Trophoblast cell (in vitro differentiated cells and primary cell): ENCODE data around the gene WWP2.

Source experiments
- DNase-seq, 2 donors: peaks; one replicate each; pipeline ENCODE4 v3.0.0-alpha.2; 2016
- H2AFZ ChIP-seq: 2 replicates; pipeline ENCODE4 v1.6.1; 2013; ENCODE audit warnings: low read length, moderate library complexity, mild to moderate bottlenecking; ENCODE audit not compliant: insufficient read depth, poor library complexity
- H2AK5ac ChIP-seq: 2 replicates; pipeline ENCODE4 v1.6.1; 2013; ENCODE audit warnings: mild to moderate bottlenecking, low read length
- H2BK120ac ChIP-seq: 2 replicates; pipeline ENCODE4 v1.6.1; 2013; ENCODE audit warnings: low read length, mild to moderate bottlenecking, moderate library complexity; ENCODE audit not compliant: insufficient read depth, poor library complexity
- H2BK12ac ChIP-seq: 2 replicates; pipeline ENCODE4 v1.6.1; 2013; ENCODE audit warnings: mild to moderate bottlenecking, low read length, moderate library complexity
- H2BK5ac ChIP-seq: 2 replicates; pipeline ENCODE4 v1.6.1; 2013; ENCODE audit warnings: low read length, low read depth, moderate library complexity, mild to moderate bottlenecking; ENCODE audit not compliant: poor library complexity
- H3K14ac ChIP-seq: 2 replicates; pipeline ENCODE4 v1.6.1; 2013; ENCODE audit warnings: mild to moderate bottlenecking, low read length
- H3K18ac ChIP-seq: 2 replicates; pipeline ENCODE4 v1.6.1; 2013; ENCODE audit warnings: mild to moderate bottlenecking, low read length
- H3K23ac ChIP-seq: 2 replicates; pipeline ENCODE4 v1.6.1; 2013; ENCODE audit warnings: low read length
- H3K27ac ChIP-seq: 2 replicates; pipeline ENCODE4 v1.5.1; 2013; ENCODE audit warnings: low read depth, mild to moderate bottlenecking, inconsistent platforms, low read length, moderate library complexity
- H3K27me3 ChIP-seq: 2 replicates; pipeline ENCODE4 v1.6.1; 2013; ENCODE audit warnings: inconsistent platforms, mild to moderate bottlenecking, low read length, moderate library complexity; ENCODE audit not compliant: insufficient read depth
- H3K36me3 ChIP-seq, 2 experiments: 1 replicate in 1 of 2; 2 replicates in 1 of 2; pipeline ENCODE4 v1.6.1; 2013; ENCODE audit warnings: low read length in 2 of 2, mild to moderate bottlenecking in 2 of 2, moderate library complexity in 1 of 2; ENCODE audit not compliant: insufficient read depth in 2 of 2, control insufficient read depth in 1 of 2
- H3K4ac ChIP-seq: 2 replicates; pipeline ENCODE4 v1.6.1; 2013; ENCODE audit warnings: low read depth, mild to moderate bottlenecking, low read length, moderate library complexity
- H3K4me1 ChIP-seq, 2 experiments: 1 replicate in 1 of 2; 2 replicates in 1 of 2; pipeline ENCODE4 v1.6.1; 2013; ENCODE audit warnings: low read length in 2 of 2, mild to moderate bottlenecking in 2 of 2, moderate library complexity in 1 of 2; ENCODE audit not compliant: insufficient read depth in 2 of 2, control insufficient read depth in 1 of 2
- H3K4me2 ChIP-seq: 2 replicates; pipeline ENCODE4 v1.6.1; 2013; ENCODE audit warnings: inconsistent platforms, mild to moderate bottlenecking, low read length, moderate library complexity
- H3K4me3 ChIP-seq: 2 replicates; pipeline ENCODE4 v1.5.1; 2013; ENCODE audit warnings: mild to moderate bottlenecking, low read depth, low read length, inconsistent platforms
- H3K79me1 ChIP-seq: one replicate; pipeline ENCODE4 v1.6.1; 2013; ENCODE audit warnings: low read length
- H3K79me2 ChIP-seq: 2 replicates; pipeline ENCODE4 v1.6.1; 2013; ENCODE audit warnings: low read length, mild to moderate bottlenecking; ENCODE audit not compliant: control insufficient read depth, insufficient read depth, poor library complexity
- H3K9ac ChIP-seq: 2 replicates; pipeline ENCODE4 v1.6.1; 2013; ENCODE audit warnings: mild to moderate bottlenecking, low read length
- H3K9me3 ChIP-seq: 2 replicates; pipeline ENCODE4 v1.6.1; 2013; ENCODE audit warnings: low read depth, mild to moderate bottlenecking, control low read depth, inconsistent platforms, low read length; ENCODE audit not compliant: insufficient read depth
- H4K12ac ChIP-seq: 2 replicates; pipeline ENCODE4 v1.6.1; 2013; ENCODE audit warnings: low read depth, mild to moderate bottlenecking, low read length, moderate library complexity
- H4K8ac ChIP-seq: 2 replicates; pipeline ENCODE4 v1.6.1; 2013; ENCODE audit warnings: low read depth, mild to moderate bottlenecking, low read length, moderate library complexity
- H4K91ac ChIP-seq: one replicate; pipeline ENCODE4 v1.6.1; 2013; ENCODE audit warnings: low read depth, mild to moderate bottlenecking, low read length, moderate library complexity
- WGBS: extraction: QIAGEN DNeasy Blood & Tissue Kit; methylation state at CpG from one replicate; pipeline ENCODE4 v1.1.7; 2013; ENCODE audit warnings: missing lambda C conversion rate; ENCODE audit not compliant: insufficient read length, insufficient coverage; ENCODE audit errors: extremely low coverage; 5-methylcytosine and 5-hydroxymethylcytosine counted together

Gene WWP2

GRCh38 chr16:69905171-69905555 is 143.0 kb downstream of the WWP2 start:
- no peak overlapping the region for H3K9ac ChIP-seq
- no CpG with 5 or more reads among the region's 2 CpGs for WGBS
- H3K27ac ChIP-seq: no peak overlapping the region
- no peak overlapping the region for H3K23ac ChIP-seq
- H4K12ac ChIP-seq: no peak overlapping the region
- no peaks in the 10 kb centered on the region for H3K27me3 ChIP-seq
- H3K36me3 ChIP-seq: peaks cover 0 to 4% of the 10 kb centered on the region in 2 experiments
- H2BK12ac ChIP-seq: no peak overlapping the region
- H3K9me3 ChIP-seq: no peaks in the 10 kb centered on the region
- H2AK5ac ChIP-seq: no peak overlapping the region
- H3K14ac ChIP-seq: no peak overlapping the region
- H3K4ac ChIP-seq: no peak overlapping the region
- no peak overlapping the region for H3K18ac ChIP-seq
- H2BK5ac ChIP-seq: no peak overlapping the region
- H4K91ac ChIP-seq: no peak overlapping the region
- H4K8ac ChIP-seq: no peak overlapping the region
- H3K79me1 ChIP-seq: no peaks in the 10 kb centered on the region
- no peaks in the 10 kb centered on the region for H3K79me2 ChIP-seq
- DNase-seq: no peak
- H2AFZ ChIP-seq: no peak overlapping the region
- H3K4me3 ChIP-seq: no peak overlapping the region
- no peak overlapping the region for H2BK120ac ChIP-seq
- peaks cover 0 to 2% of the 10 kb centered on the region in 2 experiments for H3K4me1 ChIP-seq
- no peak overlapping the region for H3K4me2 ChIP-seq

DNA sequence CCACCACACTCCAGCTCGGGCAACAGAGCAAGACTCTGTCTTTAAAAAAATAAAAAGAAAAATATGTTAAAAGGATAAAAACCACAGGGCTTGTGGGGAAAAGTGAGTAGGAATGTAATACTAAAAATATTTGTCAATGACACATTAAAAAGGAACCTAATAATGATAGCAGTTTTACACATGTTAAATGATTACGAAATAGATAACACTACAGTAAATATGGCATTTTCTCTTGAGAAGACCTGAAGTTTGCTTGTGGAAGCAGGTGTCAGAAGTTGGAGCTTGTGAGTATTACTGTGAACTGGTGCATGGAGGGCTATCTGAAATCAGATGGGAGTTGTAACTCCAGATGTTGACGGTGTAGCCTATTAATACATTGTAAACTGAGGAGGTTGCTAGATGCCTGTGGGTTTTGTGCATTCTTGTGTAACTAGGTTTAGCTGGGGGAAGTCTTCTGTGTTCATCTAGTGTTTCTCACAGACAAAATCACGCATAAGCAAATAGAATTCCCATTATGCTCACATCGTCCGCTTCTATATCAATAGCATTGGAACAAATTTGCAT is 144.8 kb downstream of the WWP2 start:
- H3K4me1 ChIP-seq: peaks cover 0 to 2% of the 10 kb centered on the region in 2 experiments
- no peak overlapping the region for H3K4ac ChIP-seq
- no peaks in the 10 kb centered on the region for H3K79me1 ChIP-seq
- no peak overlapping the region for H2BK5ac ChIP-seq
- DNase-seq: peak in 1 of 2 donors; percentile 44
- no CpG with 5 or more reads among the region's 6 CpGs for WGBS
- H3K14ac ChIP-seq: no peak overlapping the region
- H3K27me3 ChIP-seq: no peaks in the 10 kb centered on the region
- H3K9ac ChIP-seq: no peak overlapping the region
- no peak overlapping the region for H4K8ac ChIP-seq
- H2BK12ac ChIP-seq: no peak overlapping the region
- peaks cover 0 to 4% of the 10 kb centered on the region in 2 experiments for H3K36me3 ChIP-seq
- H2AFZ ChIP-seq: no peak overlapping the region
- H3K4me2 ChIP-seq: no peak overlapping the region
- H3K23ac ChIP-seq: no peak overlapping the region
- H3K18ac ChIP-seq: no peak overlapping the region
- no peak overlapping the region for H3K4me3 ChIP-seq
- no peak overlapping the region for H4K12ac ChIP-seq
- H4K91ac ChIP-seq: no peak overlapping the region
- H3K79me2 ChIP-seq: no peaks in the 10 kb centered on the region
- H2BK120ac ChIP-seq: no peak overlapping the region
- no peak overlapping the region for H2AK5ac ChIP-seq
- no peak overlapping the region for H3K27ac ChIP-seq
- no peaks in the 10 kb centered on the region for H3K9me3 ChIP-seq

DNA sequence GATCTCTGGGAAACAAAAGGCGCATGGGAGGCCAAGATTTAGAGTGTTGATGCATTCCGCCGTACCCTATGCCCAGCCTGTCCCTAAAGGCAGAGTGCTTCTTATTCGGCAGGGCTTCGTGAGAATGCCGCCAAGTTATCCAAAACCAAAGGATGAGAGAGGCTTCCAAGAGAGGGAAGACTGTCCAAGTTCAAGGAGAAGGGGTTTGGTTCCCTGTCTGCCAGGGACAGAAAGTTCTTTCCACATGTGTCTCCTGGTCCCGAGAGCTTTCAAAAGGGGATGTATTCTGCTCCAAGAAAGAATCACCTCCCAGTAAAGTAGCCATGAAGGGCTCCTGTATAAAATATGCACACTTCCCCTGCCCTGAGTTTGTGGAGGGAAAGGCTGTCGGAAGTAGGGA is 146.9 kb downstream of the WWP2 start:
- H2AK5ac ChIP-seq: no peak overlapping the region
- H3K9me3 ChIP-seq: no peaks in the 10 kb centered on the region
- H4K12ac ChIP-seq: no peak overlapping the region
- H2BK5ac ChIP-seq: no peak overlapping the region
- H2BK12ac ChIP-seq: no peak overlapping the region
- peaks cover 0 to 4% of the 10 kb centered on the region in 2 experiments for H3K36me3 ChIP-seq
- no peak for DNase-seq
- H3K14ac ChIP-seq: no peak overlapping the region
- no peak overlapping the region for H2BK120ac ChIP-seq
- H3K79me2 ChIP-seq: no peaks in the 10 kb centered on the region
- H2AFZ ChIP-seq: no peak overlapping the region
- H3K4me2 ChIP-seq: no peak overlapping the region
- H4K91ac ChIP-seq: no peak overlapping the region
- H3K27me3 ChIP-seq: no peaks in the 10 kb centered on the region
- no peak overlapping the region for H3K4ac ChIP-seq
- H3K9ac ChIP-seq: no peak overlapping the region
- H3K27ac ChIP-seq: no peak overlapping the region
- H3K4me1 ChIP-seq: peaks cover 0 to 2% of the 10 kb centered on the region in 2 experiments
- no CpG with 5 or more reads among the region's 8 CpGs for WGBS
- no peaks in the 10 kb centered on the region for H3K79me1 ChIP-seq
- H3K23ac ChIP-seq: no peak overlapping the region
- no peak overlapping the region for H4K8ac ChIP-seq
- no peak overlapping the region for H3K4me3 ChIP-seq
- no peak overlapping the region for H3K18ac ChIP-seq

GRCh38 chr16:69909760-69910159 is 147.6 kb downstream of the WWP2 start:
- Histone ChIP-seq H3K4ac (no peak overlapping the region), H3K36me3 (peaks cover 0 to 4% of the 10 kb centered on the region in 2 experiments), H2BK5ac (no peak overlapping the region), H3K14ac (no peak overlapping the region), H3K4me2 (no peak overlapping the region), H4K91ac (no peak overlapping the region), H3K23ac (no peak overlapping the region), H3K9ac (no peak overlapping the region), H3K79me2 (no peaks in the 10 kb centered on the region), H3K9me3 (no peaks in the 10 kb centered on the region), H3K79me1 (no peaks in the 10 kb centered on the region), H3K27ac (no peak overlapping the region), H2AFZ (no peak overlapping the region), H2BK12ac (no peak overlapping the region), H4K8ac (no peak overlapping the region), H3K4me3 (no peak overlapping the region), H2AK5ac (no peak overlapping the region), H4K12ac (no peak overlapping the region), H3K27me3 (no peaks in the 10 kb centered on the region), H3K18ac (no peak overlapping the region), H2BK120ac (no peak overlapping the region), H3K4me1 (no peaks in the 10 kb centered on the region)
- no peak for DNase-seq
- WGBS: no CpG with 5 or more reads among the region's 7 CpGs
